GM18861 (cell line): ENCODE data around the gene CD6.
"Not testable (repeated sequence)": the region's sequence is repeated elsewhere in the genome, so short reads cannot be mapped to it uniquely, and the experiment has no call there.

Source experiments
- ATAC-seq: cut with Tn5 transposase; IDR thresholded peaks from one replicate; pipeline ENCODE4 v1.9.1; 2021; ENCODE audit not compliant: unreplicated experiment

CD6 gene

DNA sequence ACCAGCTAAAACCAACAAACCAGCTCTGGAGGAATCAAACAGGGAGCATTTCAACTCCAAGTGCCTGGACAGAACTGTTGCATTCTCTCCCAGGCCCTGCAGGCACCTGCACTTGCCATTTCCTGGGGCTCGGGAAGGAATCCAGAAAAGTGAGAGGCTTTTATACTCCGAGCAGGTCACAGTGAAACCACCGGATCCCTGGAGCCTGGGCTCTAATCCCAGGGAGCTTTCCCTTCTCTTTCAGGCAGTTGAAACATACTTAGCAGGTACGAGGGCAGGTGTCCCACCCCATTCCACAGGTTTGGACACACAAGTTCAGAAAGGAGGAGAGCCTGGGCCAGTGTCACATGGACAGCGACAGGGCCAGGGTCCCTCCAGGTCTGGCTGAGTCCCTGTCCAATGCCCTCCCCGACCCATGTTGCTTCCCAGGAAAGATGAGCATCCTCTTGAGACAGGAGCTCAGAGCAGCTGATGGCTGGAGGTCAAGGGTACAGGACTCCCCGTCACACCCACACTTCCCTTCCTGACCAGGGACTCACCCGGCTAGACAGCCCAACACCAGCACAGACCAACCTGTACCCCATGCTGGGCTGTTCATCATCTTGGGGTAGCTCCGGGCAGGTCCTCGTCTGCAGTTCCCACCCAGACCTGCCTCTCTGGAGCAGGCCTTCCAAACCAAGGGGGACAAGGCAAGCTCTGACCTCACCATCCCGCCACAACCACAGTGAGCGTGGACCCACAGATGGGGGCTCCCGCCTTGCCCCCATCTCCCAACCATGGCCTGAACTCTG, 80.9 kb downstream of the CD6 start:
- ATAC-seq = no peak

DNA sequence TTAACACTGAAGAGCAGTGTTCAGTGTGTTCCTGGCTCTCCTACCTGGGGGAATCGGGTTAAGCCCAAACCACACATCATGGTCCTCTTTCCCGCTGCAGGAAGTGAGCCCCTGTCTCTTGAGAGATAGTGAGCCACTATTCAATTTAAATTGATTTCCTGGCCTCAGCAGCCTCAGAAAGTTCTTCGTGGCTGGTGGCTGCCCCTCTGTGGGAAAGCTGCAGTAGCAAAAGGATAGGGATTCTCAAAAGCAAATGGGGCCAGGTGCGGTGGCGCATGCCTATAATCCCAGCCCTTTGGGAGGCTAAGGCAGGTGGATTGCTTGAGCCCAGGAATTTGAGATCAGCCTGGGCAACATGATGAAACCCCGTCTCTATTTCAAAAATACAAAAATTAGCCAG, 81.7 kb downstream of the CD6 start:
- no peak for ATAC-seq

- ATAC-seq = no peak
Observed at GRCh38 chr11:61054513-61054912, 83.0 kb downstream of the CD6 start.

GRCh38 chr11:61054927-61055562, 83.6 kb downstream of the CD6 start:
- no peak for ATAC-seq

- ATAC-seq = no peak
Observed at GRCh38 chr11:61055776-61056175, 84.3 kb downstream of the CD6 start.

GRCh38 chr11:61056571-61056970, 85.1 kb downstream of the CD6 start:
- no peak for ATAC-seq

DNA sequence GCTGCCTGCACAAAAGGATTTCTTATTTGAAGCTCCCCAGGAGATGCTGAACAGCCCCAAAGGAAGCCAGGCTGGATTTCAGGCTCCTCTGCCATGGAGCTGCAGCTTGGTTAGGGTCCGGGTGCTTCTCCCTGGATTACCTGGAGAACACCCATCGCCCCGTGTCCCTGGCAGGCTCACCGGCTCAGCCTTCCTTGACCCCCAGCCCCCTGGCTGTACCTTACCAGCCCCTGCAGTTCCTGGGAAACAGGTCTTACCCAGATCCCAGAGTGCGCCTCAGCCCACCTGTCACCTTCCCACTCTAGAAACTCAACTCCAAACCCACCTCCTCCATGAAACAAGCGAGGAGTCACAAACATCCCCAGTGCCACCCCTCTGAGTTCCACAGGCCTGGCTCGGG, 85.5 kb downstream of the CD6 start:
- ATAC-seq = no peak

GRCh38 chr11:61057615-61058014, 86.1 kb downstream of the CD6 start:
- ATAC-seq = no peak

- no peak for ATAC-seq
Observed at GRCh38 chr11:61058583-61059259, 87.2 kb downstream of the CD6 start.

GRCh38 chr11:61059260-61059752, 87.8 kb downstream of the CD6 start:
- ATAC-seq = no peak

- peak; percentile 79 for ATAC-seq
Observed at GRCh38 chr11:61061081-61061826, 89.8 kb downstream of the CD6 start.

DNA sequence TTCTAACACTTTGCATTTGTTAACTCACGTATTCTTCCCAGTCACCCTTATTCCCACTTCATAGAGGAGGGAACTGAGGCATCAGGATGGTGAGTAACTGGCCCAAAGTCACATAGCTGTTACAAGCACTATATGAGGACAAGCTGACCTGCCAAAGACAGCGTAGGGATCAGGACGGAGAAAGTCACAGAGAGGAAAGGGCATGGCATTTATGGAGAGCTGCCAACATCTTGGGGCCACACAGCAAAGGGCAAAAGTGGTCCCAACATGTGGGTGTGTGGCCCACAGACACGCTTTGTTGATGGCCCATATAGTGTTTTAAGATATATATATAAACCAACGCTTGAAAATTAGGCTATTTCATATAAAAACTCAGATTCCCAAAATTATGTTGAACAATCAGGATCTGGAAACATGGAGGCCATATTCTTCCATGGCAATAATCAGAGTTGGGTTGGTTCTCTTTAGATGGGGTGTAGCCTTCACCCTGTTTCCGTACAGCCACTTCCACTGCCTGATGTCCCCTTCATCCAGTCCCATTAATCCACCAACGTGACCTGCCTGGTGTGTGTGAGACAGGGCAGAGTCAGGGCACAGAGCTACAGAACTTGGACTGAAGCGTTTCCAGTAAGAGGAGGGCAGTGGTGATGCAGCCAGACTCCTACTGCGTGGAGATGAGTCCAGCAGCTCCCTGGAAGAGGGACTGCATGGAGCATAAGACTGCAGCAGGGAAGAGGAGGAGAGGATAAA, 90.9 kb downstream of the CD6 start:
- no peak for ATAC-seq

DNA sequence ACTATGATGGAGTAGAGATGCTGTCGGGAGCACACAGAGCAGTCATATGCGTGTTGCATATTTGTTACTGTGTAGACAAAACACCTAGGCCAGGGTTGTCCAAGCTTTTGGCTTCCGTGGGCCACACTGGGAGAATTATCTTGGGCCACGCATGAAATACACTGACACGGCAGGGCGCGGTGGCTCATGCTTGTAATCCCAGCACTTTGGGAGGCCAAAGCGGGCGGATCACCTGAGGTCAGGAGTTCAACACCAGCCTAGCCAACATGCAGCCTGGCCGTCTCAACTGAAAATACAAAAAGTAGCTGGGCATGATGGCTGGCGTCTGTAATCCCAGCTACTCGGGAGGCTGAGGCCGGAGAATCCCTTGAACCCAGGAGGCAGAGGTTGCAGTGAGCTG, 93.8 kb downstream of the CD6 start:
- not testable (repeated sequence) for ATAC-seq

GRCh38 chr11:61065955-61066638, 94.6 kb downstream of the CD6 start:
- ATAC-seq = no peak

- ATAC-seq = no peak
Observed at GRCh38 chr11:61066645-61067044, 95.2 kb downstream of the CD6 start.

DNA sequence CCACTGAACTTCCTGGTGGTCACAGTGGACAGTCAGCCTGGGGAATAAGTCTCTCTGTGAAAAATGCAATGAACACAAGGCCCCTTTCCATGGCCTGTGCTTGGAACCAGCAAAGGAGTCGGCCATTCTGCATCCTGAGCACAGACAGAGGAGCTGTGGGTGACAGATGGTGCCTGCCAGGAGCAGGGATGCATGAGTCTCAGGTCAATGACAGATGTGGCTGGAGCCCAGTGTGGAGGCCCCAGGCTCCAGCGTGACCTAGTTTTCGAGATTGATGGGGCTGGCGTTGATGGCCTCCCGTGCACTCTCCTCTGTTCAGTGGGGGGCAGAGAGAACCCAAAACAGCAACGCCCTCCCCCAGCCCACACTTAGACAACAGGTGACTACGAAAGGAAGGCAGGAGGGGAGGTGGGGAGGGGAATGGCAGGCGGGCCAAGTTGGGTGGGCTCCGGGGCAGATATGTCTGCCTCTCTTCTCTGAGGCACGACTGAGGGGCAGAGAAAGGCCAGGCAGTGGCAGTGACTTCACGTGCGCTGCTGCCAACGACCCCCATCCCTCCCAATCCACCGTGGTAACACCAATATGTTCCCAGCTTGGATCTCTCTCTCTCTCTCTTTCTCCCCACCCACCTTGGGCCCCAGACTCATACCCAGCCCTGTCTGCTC, 96.4 kb downstream of the CD6 start:
- no peak for ATAC-seq

DNA sequence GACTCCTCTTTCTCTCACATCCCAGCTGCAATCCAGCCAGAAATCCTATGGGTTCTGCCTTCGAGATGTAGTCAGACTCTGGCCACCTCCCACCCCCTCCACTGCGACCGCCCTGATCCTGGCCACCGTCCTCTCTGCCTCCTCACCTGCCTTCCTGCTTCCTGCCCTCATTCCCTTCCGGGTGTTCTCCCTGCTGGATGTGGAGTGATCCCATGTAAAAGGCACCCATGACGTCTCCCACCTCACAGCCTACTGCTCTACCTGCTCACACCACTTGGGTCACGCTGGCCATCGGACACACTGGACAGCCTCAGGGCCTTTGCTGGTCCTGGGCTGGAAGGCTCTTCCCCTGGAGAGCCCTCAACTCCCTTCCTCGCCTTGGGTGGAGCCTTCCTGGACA, 97.1 kb downstream of the CD6 start:
- ATAC-seq = no peak

- ATAC-seq = no peak
Observed at GRCh38 chr11:61069427-61069826, 97.9 kb downstream of the CD6 start.
